ENCODE data around the gene NHLH2.

NHLH2 gene

DNA sequence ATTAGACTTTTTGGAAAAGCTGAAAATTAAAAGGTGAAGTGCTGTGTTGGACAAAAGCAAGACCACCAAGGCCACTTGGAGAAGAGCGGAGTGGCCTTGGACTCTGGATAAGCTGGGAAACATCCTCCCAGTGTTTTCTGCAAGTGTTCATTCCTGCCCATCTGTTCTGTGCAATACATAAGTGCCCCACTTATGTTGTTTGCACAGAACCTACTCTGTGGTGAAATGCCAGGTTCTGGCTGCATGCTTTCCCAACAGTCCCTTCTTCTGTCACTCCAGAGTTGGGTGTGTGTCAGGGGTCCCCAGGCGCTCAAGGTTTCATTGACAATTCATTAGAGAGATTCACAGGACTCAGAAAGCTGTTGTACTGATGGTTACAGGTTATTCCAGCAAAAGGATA is 30.3 kb downstream of the NHLH2 start:
- Histone ChIP-seq H3K4me1 (ENCODE audit: low read depth, poor library complexity, severe bottlenecking) (no peaks in the 10 kb centered on the region), H3K36me3 (ENCODE audit: insufficient read depth) (no peaks in the 10 kb centered on the region), H2AFZ (ENCODE audit: low read depth) (no peak overlapping the region), H3K4me3 (IDR thresholded peaks at IDR 0.05; ENCODE audit: insufficient read depth, low read depth, low read length) (no peak overlapping the region), H3K79me2 (ENCODE audit: insufficient read depth, low read depth) (no peaks in the 10 kb centered on the region), H4K20me1 (ENCODE audit: insufficient read depth) (no peaks in the 10 kb centered on the region), H3K27ac (no peak overlapping the region), H3K4me2 (no peak overlapping the region), H3K27me3 (ENCODE audit: insufficient read depth, low read depth) (no peaks in the 10 kb centered on the region), H3K9ac (no peak overlapping the region)
- TF ChIP-seq CTCF (conservative IDR thresholded peaks at IDR 0.05; ENCODE audit: low read depth, low read length): no peak

DNA sequence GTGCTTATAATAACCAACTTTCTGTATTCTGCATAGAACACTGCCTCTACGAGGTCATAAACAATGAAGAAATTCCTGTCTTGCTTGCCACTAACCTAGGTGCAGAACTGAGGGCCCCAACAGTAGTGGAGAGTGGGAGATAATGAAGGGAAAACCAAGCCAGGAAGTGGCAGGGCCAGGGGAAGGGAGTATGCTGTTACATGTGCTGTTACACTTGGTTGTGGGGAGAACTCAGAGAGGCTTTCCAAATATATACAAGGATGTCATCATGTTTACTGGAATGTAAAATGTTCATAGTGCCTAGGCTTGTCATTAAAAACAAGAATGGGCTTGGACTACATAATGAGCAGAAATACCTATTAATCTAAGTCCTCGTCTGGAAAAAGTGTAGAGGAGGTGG is 31.1 kb downstream of the NHLH2 start:
- Histone ChIP-seq H3K4me2 (no peak overlapping the region), H3K27me3 (ENCODE audit: insufficient read depth, low read depth) (no peaks in the 10 kb centered on the region), H3K4me3 (IDR thresholded peaks at IDR 0.05; ENCODE audit: insufficient read depth, low read depth, low read length) (no peak overlapping the region), H3K9ac (no peak overlapping the region), H3K4me1 (ENCODE audit: low read depth, poor library complexity, severe bottlenecking) (no peaks in the 10 kb centered on the region), H3K36me3 (ENCODE audit: insufficient read depth) (no peaks in the 10 kb centered on the region), H2AFZ (ENCODE audit: low read depth) (no peak overlapping the region), H3K27ac (no peak overlapping the region), H4K20me1 (ENCODE audit: insufficient read depth) (no peaks in the 10 kb centered on the region), H3K79me2 (ENCODE audit: insufficient read depth, low read depth) (no peaks in the 10 kb centered on the region)
- TF ChIP-seq CTCF (conservative IDR thresholded peaks at IDR 0.05; ENCODE audit: low read depth, low read length): no peak

GRCh38 chr1:115809076-115809475 is 31.9 kb downstream of the NHLH2 start:
- H3K27ac ChIP-seq: no peak overlapping the region
- H4K20me1 ChIP-seq (ENCODE audit: insufficient read depth): no peaks in the 10 kb centered on the region
- H3K36me3 ChIP-seq (ENCODE audit: insufficient read depth): no peaks in the 10 kb centered on the region
- no peak for TF ChIP-seq CTCF (conservative IDR thresholded peaks at IDR 0.05; ENCODE audit: low read depth, low read length)
- H3K27me3 ChIP-seq (ENCODE audit: insufficient read depth, low read depth): no peaks in the 10 kb centered on the region
- no peak overlapping the region for H2AFZ ChIP-seq (ENCODE audit: low read depth)
- H3K79me2 ChIP-seq (ENCODE audit: insufficient read depth, low read depth): no peaks in the 10 kb centered on the region
- no peak overlapping the region for H3K4me3 ChIP-seq (IDR thresholded peaks at IDR 0.05; ENCODE audit: insufficient read depth, low read depth, low read length)
- H3K4me2 ChIP-seq: no peak overlapping the region
- no peak overlapping the region for H3K9ac ChIP-seq
- no peaks in the 10 kb centered on the region for H3K4me1 ChIP-seq (ENCODE audit: low read depth, poor library complexity, severe bottlenecking)

DNA sequence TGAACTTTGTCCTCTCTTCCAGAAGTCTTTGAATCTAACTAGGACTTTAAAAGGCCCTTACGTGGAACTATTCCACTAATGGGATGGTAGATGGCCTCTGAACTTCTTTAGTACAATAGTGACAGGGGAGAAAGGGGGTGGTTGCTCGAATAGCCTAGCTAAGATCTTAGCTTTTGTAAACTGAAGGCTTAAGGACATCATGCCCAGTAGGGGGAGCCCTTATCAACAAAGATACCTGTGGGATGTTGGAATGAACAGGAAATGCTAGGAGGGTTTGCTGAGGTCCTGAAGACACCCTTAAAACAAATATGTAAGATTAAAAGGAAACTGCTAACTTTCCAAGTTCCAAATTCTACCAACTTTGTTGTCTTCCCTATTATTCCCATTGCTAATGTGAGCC is 33.2 kb downstream of the NHLH2 start:
- Histone ChIP-seq H3K9ac (no peak overlapping the region), H3K79me2 (ENCODE audit: insufficient read depth, low read depth) (no peaks in the 10 kb centered on the region), H3K27ac (no peak overlapping the region), H3K27me3 (ENCODE audit: insufficient read depth, low read depth) (no peaks in the 10 kb centered on the region), H3K36me3 (ENCODE audit: insufficient read depth) (no peaks in the 10 kb centered on the region), H3K4me3 (IDR thresholded peaks at IDR 0.05; ENCODE audit: insufficient read depth, low read depth, low read length) (no peak overlapping the region), H4K20me1 (ENCODE audit: insufficient read depth) (no peaks in the 10 kb centered on the region), H3K4me2 (no peak overlapping the region), H3K4me1 (ENCODE audit: low read depth, poor library complexity, severe bottlenecking) (no peaks in the 10 kb centered on the region), H2AFZ (ENCODE audit: low read depth) (no peak overlapping the region)
- TF ChIP-seq CTCF (conservative IDR thresholded peaks at IDR 0.05; ENCODE audit: low read depth, low read length): peak; percentile 60

DNA sequence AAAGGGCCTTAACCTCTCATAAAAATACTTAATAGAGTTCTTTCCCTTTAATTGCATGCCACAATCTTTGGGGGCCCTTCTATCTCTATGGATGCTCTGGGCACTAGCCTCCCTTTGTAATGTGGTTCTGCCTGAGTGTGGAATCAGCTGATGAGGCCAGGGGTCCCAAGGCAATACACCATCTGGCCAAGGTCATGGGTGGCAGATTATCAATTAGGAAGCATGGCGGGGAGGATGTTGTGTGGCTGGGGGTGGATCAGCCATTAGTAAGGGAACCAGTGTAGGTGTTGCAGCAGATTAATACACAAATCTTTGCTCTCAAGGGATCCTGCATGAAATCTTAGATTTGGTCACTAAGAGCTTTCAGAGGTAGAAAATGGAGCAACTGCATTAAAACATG is 35.3 kb downstream of the NHLH2 start:
- H3K4me2 ChIP-seq: no peak overlapping the region
- H3K27ac ChIP-seq: no peak overlapping the region
- H2AFZ ChIP-seq (ENCODE audit: low read depth): no peak overlapping the region
- H3K4me3 ChIP-seq (IDR thresholded peaks at IDR 0.05; ENCODE audit: insufficient read depth, low read depth, low read length): no peak overlapping the region
- no peaks in the 10 kb centered on the region for H3K79me2 ChIP-seq (ENCODE audit: insufficient read depth, low read depth)
- no peak overlapping the region for H3K9ac ChIP-seq
- no peaks in the 10 kb centered on the region for H3K4me1 ChIP-seq (ENCODE audit: low read depth, poor library complexity, severe bottlenecking)
- H3K27me3 ChIP-seq (ENCODE audit: insufficient read depth, low read depth): no peaks in the 10 kb centered on the region
- no peaks in the 10 kb centered on the region for H4K20me1 ChIP-seq (ENCODE audit: insufficient read depth)
- no peaks in the 10 kb centered on the region for H3K36me3 ChIP-seq (ENCODE audit: insufficient read depth)
- TF ChIP-seq CTCF (conservative IDR thresholded peaks at IDR 0.05; ENCODE audit: low read depth, low read length): no peak

Measured in KMS-11 (cell line).